ENCODE measurements around the gene PANX3.

DNA sequence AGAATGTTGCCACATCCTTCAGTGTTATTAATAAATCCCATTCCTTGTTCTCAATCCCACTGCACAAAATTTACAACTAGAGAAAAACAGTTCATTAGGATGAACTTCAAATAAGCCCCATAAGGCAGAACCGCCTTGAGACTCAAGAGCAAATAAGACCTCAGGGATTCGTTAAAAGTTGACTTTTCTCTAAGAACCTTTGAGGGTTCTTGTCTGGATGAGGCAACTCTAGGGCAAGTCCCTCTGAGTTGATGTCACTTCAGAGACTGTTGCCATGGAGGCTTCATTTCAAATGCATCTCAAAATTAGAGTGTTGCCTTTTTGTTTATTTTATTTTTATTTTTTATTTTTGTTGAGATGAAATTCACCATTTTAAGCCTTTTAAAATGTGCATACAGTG is 19.8 kb upstream of the PANX3 start:
- TF ChIP-seq, protein P1, sequence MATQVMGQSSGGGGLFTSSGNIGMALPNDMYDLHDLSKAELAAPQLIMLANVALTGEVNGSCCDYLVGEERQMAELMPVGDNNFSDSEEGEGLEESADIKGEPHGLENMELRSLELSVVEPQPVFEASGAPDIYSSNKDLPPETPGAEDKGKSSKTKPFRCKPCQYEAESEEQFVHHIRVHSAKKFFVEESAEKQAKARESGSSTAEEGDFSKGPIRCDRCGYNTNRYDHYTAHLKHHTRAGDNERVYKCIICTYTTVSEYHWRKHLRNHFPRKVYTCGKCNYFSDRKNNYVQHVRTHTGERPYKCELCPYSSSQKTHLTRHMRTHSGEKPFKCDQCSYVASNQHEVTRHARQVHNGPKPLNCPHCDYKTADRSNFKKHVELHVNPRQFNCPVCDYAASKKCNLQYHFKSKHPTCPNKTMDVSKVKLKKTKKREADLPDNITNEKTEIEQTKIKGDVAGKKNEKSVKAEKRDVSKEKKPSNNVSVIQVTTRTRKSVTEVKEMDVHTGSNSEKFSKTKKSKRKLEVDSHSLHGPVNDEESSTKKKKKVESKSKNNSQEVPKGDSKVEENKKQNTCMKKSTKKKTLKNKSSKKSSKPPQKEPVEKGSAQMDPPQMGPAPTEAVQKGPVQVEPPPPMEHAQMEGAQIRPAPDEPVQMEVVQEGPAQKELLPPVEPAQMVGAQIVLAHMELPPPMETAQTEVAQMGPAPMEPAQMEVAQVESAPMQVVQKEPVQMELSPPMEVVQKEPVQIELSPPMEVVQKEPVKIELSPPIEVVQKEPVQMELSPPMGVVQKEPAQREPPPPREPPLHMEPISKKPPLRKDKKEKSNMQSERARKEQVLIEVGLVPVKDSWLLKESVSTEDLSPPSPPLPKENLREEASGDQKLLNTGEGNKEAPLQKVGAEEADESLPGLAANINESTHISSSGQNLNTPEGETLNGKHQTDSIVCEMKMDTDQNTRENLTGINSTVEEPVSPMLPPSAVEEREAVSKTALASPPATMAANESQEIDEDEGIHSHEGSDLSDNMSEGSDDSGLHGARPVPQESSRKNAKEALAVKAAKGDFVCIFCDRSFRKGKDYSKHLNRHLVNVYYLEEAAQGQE (IDR thresholded peaks at IDR 0.05) = no peak
- TF ChIP-seq, protein P2, sequence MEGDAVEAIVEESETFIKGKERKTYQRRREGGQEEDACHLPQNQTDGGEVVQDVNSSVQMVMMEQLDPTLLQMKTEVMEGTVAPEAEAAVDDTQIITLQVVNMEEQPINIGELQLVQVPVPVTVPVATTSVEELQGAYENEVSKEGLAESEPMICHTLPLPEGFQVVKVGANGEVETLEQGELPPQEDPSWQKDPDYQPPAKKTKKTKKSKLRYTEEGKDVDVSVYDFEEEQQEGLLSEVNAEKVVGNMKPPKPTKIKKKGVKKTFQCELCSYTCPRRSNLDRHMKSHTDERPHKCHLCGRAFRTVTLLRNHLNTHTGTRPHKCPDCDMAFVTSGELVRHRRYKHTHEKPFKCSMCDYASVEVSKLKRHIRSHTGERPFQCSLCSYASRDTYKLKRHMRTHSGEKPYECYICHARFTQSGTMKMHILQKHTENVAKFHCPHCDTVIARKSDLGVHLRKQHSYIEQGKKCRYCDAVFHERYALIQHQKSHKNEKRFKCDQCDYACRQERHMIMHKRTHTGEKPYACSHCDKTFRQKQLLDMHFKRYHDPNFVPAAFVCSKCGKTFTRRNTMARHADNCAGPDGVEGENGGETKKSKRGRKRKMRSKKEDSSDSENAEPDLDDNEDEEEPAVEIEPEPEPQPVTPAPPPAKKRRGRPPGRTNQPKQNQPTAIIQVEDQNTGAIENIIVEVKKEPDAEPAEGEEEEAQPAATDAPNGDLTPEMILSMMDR (IDR thresholded peaks at IDR 0.05) = no peak
- TF ChIP-seq RCOR1 (IDR thresholded peaks at IDR 0.05; ENCODE audit: low read depth, low read length) (no peak), EP300 (IDR thresholded peaks at IDR 0.05) (no peak), EHMT2 (IDR thresholded peaks at IDR 0.05; ENCODE audit: low read depth) (no peak), CHD2 (IDR thresholded peaks at IDR 0.05; ENCODE audit: low read length, partially characterized antibody) (no peak), FOSL2 (IDR thresholded peaks at IDR 0.05) (no peak), FOSL2 (CRISPR knock-in tag; IDR thresholded peaks at IDR 0.05) (no peak), TP53 (CRISPR knock-in tag; IDR thresholded peaks at IDR 0.05) (no peak)
- TF ChIP-seq, protein P3, sequence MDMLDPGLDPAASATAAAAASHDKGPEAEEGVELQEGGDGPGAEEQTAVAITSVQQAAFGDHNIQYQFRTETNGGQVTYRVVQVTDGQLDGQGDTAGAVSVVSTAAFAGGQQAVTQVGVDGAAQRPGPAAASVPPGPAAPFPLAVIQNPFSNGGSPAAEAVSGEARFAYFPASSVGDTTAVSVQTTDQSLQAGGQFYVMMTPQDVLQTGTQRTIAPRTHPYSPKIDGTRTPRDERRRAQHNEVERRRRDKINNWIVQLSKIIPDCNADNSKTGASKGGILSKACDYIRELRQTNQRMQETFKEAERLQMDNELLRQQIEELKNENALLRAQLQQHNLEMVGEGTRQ (IDR thresholded peaks at IDR 0.05) = no peak
- TF ChIP-seq, protein P4, sequence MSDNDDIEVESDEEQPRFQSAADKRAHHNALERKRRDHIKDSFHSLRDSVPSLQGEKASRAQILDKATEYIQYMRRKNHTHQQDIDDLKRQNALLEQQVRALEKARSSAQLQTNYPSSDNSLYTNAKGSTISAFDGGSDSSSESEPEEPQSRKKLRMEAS (IDR thresholded peaks at IDR 0.05) = no peak
- TF ChIP-seq, protein P5, sequence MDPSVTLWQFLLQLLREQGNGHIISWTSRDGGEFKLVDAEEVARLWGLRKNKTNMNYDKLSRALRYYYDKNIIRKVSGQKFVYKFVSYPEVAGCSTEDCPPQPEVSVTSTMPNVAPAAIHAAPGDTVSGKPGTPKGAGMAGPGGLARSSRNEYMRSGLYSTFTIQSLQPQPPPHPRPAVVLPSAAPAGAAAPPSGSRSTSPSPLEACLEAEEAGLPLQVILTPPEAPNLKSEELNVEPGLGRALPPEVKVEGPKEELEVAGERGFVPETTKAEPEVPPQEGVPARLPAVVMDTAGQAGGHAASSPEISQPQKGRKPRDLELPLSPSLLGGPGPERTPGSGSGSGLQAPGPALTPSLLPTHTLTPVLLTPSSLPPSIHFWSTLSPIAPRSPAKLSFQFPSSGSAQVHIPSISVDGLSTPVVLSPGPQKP (IDR thresholded peaks at IDR 0.05; ENCODE audit: low read depth, low read length) = no peak
